GM21528 (cell line): ENCODE data around the gene TMEM156.
"Not testable (repeated sequence)": the region's sequence is repeated elsewhere in the genome, so short reads cannot be mapped to it uniquely, and the experiment has no call there.

Experiments
- ATAC-seq: cut with Tn5 transposase; IDR thresholded peaks from one replicate; pipeline ENCODE4 v1.9.1; 2021; ENCODE audit warnings: mild to moderate bottlenecking, moderate library complexity; ENCODE audit not compliant: unreplicated experiment, low FRiP score

TMEM156 gene

DNA sequence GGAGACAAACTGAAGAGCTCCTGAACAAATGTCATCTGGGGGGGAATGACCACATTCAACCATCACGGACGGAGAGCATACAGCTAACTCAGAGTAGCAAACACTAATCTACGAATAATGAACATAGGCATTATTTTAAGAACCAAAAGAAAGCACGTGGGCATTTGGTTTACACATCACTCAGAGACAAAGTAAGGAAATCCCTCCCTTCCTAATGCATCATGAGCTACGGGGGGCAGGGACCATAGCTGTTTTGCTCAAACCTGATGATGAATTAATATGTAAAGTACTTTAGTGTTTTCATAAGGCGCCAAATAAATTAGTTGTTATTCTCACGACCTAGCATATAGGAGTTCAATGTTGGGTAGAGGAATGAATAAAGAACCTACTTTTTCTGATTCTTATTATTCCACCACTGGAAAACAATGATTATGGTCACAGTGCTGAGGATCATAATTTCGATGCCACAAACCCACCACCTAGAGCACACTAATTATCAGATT lies 11.7 kb upstream of the TMEM156 start:
- no peak for ATAC-seq

DNA sequence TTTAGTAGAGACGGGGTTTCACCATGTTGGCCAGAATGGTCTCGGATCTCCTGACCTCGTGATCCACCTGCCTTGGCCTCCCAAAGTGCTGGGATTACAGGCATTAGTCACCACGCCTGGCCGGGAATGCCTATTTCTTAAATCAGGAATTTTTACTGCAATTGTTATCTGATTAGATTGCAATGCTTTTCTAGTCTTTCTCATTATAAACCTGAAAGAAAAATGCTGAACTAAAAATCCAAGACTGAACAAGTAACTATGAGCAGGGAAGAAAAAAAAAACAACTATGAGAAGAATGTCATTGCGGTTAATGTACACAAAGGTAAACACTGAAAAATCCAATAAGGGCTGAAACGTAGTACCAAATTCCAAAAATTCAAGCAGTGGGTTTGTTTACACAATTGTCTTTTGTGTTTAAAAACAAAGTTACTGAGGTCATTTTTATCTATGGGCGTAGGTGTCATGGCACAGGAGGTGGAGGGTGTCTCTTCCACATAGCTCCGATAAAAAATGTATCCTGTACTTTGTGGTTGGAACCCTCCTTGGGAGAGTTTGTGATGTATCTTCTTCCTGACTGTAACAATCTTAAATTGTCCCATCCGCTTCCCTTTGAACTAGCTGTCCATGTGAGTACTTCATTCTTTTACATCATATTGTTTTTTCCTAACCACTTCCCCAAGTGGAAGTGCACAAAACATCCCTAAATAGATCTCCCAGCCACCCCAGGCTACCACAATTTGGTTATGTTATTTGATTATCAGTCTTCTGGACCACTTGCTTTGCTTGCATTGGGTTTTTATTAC lies 11.1 kb upstream of the TMEM156 start:
- no peak for ATAC-seq

DNA sequence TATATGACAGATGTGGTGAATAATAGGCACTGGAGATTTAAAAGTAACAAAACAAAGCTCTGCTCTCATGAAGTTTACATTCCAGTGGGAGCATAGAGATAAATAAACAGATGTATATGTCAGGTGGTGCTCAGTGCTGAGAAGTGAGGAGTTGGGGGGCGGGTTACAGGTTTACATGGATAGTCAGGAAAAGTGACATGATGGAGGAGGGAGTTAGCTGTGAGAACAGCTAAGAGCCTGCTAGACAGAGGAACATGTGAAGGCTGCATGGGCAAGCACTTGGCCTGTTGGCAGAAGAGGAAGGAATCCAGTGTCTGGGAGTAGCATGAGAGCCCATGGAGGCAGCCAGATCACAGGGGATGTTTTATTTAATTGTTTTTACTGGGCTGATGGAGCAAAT lies 10.2 kb upstream of the TMEM156 start:
- no peak for ATAC-seq

DNA sequence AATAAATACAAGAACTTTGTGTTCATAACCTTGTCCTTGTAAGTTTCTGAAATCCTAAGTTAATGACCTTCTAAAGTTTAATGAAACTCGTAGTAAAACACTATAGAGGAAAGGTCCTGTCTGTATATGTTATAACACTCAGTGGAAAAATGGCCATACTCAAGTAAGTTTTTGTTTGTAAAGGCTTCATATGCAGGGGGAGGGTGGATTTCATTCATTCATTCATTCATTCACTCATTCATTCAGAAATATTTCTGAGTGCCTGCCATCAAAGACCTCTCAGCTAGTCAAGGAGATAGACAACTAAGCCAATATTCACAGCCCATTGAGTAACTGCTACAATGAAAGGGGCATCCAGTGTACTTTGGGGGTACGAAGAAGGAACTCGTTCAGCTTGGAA lies 6.9 kb upstream of the TMEM156 start:
- ATAC-seq = no peak

DNA sequence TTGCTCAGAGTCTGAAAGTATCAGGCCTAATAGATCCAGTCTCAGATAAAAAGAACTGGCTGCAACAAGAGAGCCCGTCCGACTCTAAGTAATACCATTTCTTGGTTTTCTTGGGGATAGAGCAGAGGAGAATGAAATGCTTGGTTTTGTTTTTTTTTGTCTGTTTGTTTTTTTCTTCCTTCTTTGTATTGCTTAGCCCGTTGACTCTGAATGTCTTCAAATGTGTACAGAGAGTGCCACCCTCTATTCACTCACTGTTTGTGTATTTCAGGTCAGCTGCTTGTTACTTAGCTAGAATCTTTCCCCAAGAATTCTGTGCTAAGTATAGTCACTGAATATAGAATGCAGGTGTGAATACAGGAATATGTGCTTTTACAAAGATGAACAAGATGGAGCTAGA lies 5.7 kb upstream of the TMEM156 start:
- ATAC-seq = no peak

DNA sequence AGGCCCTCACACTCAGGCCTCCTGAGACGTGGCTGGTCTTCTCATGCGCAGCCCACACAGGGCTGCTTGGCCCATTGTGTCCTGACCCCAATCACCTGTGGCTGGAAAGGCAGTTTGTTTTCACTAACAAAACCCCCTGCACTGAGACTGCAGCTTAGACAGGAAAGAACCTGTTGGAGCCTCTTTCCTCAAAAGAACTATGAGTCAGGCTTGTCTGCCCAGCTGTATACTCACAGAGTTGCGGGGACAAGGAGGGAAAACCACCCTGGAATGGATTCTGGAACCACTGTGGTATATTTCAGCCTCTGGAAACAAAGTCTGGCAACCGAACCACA lies 5.2 kb upstream of the TMEM156 start:
- ATAC-seq = no peak

DNA sequence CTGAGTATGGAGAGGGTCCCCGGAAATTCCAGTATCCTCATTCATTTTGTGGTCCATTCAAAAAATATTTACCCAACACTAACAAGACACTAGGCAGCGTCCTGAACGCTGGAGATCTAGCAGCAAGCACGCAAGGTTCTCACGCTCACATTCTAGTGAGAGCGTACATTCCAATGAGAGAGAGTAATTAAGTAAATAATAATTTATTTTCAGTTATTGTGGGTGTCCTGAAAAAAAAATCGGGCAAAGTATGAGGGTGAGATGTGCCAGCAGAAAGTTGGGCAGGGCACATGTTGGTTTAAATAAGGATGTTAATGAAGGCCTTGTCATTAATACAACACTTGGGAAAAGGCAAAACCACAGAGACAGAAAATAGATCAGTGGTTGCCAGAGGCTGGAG lies 4.0 kb upstream of the TMEM156 start:
- no peak for ATAC-seq

DNA sequence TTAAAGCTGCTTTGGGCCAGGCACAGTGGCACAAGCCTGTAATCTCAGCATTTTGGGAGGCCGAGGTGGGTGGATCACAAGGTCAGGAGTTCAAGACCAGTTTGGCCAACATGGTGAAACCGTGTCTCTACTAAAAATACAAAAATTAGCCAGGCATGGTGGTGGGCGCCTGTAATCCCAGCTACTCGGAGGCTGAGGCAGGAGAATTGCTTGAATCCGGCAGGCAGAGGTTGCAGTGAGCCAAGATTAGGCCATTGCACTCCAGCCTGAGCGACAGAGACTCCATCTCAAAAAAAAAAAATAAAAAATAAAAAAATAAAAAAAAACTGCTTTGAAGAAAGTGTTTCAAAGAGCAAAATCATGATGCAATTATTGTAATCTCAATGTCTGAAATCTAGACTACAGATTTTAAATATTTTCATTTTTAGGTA lies 604 bp downstream of the TMEM156 start:
- ATAC-seq = not testable (repeated sequence)

DNA sequence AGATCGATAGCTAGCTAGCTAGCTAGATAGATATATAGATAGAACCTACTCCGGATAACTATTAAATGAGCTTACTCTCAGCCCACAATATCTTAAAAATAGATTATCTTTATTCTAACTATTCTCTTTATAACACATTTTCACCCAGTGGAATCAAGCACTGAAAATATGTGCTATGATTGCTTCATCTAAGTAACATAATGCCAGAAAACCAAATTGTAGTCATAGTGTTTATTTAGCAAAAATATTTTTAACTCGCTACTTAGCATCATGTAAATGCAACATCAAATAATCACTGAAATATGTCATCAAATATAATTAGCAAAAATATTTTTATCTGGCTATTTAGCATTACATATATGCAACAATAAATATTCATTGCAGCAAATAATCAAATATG lies 1.5 kb downstream of the TMEM156 start:
- ATAC-seq = no peak

DNA sequence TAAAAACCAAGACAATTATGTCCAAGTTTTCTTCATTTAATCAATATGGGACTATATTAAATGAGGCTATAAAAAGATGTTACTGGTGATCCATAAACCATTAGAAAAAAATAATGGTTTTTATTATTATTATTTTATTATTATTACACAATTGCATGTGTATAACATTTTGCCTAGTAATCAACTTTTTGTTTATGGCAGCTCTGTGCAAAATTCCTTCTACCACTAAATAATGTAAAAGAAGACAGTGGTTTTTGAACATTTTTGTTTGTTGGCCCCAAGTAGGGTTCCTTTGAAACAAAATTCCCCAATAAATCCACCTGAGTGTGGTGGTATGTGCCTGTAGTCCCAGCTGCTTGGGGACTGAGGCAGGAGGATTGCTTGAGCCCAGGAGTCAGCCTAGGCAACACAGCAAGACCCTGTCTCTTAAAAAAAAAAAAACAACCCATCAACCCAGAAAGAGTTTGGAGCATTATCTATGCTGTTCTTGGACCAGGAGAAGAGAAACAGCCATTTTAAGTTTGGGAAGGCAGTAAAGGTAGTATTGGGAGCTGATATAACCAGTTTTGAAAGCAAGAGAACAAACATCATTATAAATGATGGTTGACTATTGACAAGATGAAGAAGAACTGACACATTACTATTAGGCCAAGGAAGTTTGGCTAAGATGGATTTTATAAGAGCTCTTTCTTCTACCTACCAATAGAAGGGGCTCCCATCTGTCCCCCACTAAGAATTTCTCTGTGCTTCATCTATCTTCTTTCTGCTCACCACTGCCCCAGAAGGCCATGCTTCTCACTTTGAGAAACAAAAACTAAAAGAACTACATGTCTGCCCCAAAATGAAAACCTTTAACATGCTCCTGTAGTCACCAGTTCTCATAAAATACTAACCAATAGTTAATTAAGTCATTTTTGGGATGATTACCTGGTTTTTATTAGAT lies 2.2 kb downstream of the TMEM156 start:
- ATAC-seq = no peak

DNA sequence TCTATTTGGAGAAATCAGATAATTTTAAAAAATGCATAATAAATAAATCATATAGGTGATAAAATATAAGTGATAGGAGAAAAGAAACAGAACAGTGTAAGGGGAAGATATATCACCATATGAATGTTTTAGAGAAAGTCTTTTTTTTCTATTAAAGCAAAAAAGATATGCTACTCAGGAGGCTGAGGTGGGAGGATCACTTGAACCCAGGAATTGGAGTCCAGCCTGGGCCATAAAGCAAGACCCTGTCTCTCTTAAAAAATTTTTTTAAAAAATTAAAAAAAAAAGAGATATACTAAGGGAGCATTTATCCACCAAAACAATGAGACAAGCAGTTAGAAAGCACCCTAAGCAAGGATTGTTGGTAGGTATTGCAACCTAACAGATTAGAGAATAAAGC lies 6.1 kb downstream of the TMEM156 start:
- no peak for ATAC-seq

DNA sequence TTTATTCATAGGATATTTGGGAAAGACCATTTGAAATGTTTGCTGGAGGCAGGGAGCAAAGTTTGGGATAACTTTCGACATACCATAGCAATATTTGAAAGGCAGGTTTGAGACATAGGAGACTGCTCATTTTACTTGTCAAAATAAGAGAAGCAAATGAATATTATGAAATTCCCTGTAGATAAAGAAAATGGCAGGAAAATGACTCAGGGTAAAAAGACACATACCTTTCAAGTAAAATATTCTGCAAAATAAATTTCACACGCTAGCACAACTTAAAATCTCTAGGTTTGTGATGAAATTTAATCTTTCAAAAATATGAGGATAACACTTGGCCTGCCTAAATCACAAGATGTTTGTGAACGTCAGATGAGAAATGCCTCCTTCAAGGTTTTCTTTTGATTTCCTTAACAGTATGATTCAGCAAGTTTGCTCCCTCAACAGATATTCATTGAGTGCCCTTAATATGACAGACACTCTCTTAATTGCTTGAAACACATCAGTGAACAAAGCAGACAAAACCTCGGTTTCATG lies 6.6 kb downstream of the TMEM156 start:
- ATAC-seq = no peak

DNA sequence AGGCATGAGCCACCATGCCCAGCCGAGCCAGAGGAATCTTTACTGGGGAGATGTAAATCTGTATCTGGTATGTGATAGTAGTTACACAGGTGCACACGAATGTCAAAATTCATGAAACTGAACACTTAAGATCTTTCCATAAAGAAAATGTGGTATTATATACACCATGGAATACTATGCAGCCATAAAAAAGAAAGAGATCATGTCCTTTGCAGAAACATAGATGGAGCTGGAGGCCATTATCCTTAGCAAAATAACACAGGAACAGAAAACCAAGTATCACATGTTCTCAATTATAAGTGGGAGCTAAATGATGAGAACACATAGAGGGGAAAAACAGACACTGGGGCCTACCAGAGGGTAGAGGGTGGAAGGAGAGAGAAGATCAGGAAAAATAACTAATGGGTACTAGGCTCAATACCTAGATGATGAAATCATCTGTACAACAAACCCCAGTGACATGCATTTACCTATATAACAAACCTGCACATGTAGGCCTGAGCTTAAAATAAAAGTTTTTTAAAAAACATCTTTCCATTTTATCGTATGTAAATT lies 7.8 kb downstream of the TMEM156 start:
- no peak for ATAC-seq

DNA sequence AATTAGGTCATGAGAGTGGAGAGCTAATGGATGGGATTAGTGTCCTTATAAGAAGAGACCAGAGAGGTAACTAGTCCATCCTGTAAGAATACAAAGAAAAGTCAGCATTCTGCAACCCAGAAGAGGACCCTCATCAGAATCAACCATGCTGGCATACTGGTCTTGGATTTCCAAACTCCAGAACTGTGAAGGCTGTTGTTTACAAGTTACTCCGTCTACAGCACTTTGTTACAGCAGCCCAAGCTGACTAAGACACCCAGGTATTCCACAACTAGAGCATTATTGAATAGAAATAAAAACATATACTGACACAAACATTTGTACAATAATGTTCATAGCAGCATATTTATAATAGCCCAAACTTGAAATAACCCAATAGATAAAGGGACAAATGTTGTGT lies 9.2 kb downstream of the TMEM156 start:
- no peak for ATAC-seq

DNA sequence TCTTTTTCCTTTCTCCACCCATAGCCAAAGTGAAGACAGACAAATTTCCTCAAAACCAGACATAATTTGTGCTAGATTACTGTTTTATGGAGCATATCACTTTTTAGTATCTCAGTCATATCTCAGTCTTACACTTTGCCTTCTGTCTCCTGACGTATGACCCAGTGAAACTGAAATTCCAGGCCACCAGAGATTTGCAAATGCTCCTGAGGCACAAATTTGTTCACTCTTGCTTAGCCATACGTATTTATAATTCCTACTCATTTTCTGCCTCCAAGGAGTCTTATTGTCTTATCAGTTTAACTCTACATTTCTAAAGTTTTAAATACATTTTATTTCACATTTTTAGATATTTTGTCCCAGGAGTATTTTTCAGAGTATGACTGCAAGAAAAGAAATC lies 10.0 kb downstream of the TMEM156 start:
- no peak for ATAC-seq

DNA sequence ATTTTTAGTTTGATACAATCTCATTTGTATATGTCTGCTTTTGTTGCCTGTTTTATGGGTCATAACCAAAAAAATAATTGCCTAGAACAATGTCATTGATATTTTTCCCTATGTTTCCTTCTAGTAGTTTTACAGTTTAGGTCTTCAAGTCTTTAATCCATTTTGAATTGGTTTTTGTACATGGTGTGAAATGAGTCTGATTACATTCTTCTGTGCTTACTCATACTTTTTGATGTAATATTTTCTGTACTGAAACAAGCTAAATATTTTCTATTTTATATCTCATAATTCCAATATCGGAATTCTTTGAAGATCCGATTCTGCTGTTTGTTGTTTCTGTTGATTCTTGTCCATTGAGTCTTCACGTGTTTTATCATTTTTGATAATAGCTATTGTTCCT lies 10.6 kb downstream of the TMEM156 start:
- ATAC-seq = no peak

DNA sequence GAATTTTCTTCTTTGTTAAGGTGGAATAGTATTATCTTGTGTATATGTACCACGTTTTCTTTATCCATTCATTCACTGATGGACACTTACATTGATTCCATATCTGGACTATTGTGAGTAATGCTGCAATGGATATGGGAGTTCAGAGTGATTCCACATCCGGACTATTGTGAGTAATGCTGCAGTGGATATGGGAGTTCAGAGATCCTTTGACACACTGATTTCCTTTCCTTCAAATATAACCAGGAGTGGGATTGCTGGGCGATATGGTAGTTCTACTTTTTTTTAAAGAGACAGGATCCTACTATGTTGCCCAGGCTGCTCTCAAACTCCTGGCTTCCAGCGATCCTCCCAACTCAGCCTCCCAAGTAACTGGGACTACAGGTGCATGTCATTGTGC lies 12.1 kb downstream of the TMEM156 start:
- ATAC-seq = no peak

DNA sequence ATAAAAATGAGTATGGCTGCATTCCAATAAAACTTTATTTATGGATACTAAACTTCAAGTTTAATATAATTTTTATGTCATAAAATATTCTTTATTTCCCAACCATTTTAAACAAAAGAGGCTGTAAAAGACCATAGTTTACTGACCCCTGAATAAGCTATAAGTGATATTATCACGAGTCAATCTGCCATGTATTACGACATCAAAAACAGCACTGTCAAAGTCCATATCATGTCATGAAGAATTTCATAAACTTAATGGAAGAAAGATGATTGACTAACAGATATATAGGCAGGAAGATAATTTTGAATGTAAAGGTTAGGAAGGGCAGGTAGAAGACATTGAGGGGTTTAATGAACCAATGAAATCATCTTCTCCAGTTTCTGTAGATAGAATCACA lies 18.2 kb downstream of the TMEM156 start:
- ATAC-seq = no peak

DNA sequence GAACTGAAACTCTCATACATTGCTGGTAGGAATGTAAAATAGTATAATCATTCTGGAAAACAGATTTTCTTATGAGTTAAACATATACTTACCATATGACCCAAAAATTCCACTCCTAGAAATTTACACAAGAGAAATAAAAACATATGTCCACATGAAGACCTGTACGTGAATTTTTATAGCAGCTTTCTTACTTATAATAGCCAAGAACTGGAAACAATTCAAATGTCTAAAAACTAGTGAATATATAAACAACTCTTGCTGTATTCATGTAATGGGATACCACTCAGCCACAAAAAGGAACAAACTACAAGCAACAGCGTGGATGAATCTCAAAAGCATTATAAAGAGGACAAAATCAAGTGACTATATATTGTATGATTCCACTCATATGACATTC lies 27.5 kb downstream of the TMEM156 start:
- no peak for ATAC-seq

DNA sequence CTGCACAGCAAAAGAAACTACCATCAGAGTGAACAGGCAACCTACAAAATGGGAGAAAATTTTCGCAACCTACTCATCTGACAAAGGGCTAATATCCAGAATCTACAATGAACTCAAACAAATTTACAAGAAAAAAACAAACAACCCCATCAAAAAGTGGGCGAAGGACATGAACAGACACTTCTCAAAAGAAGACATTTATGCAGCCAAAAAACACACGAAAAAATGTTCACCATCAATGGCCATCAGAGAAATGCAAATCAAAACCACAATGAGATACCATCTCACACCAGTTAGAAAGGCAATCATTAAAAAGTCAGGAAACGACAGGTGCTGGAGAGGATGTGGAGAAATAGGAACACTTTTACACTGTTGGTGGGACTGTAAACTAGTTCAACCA lies 30.2 kb downstream of the TMEM156 start:
- ATAC-seq = not testable (repeated sequence)

DNA sequence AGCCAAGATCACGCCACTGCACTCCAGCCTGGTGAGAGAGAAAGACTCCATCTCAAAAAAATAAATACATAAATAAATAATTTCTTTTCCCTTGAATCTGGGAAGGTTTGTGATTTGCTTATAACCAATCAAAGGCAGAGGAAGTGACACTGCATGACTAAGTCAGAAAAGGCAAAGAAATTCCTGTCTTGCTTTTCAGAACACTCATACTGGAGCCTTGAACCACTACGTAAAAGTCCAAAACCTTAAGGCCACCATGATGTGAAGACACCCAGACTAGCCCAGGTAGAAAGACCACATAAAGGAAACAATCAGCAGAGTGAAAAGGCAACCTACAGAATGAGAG lies 36.6 kb downstream of the TMEM156 start:
- ATAC-seq = no peak
